ENCODE data around the gene GGN.
"Not testable (repeated sequence)": the region's sequence is repeated elsewhere in the genome, so short reads cannot be mapped to it uniquely, and the experiment has no call there.

Gene GGN

DNA sequence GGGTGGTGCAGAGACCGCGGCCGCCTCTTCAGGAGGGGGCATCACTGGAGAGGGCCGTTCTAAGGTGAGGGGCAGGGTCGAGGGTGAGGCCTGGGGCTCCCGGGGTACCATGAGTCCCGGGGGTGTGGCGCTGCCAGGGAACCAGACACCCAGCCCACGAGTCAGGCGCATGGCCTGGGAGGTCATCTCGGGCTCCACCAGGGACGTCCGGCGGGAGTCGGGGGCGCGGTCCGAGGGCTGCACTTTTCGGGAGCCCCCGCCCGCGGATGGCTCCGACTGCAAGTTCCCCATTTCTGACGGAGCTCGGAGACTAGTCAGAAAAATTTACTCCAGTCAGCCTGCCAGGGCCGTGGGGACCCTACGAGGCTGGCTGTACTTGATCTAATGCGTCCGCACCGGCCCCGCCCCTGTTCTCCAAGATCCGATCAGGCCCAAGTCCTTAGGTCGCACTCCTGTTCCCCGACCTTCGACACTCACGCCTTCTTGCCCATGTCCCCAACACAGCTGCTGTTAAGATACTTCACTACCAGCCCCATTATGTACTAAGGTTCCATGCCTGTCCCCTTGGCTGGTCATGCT lies 774 bp downstream of the GGN start:
- DNase-seq (ENCODE audit: low read depth in 2 of 2) = no peak

GRCh38 chr19:38386300-38386970 lies 1.4 kb downstream of the GGN start:
- DNase-seq (ENCODE audit: low read depth in 2 of 2) = no peak

DNA sequence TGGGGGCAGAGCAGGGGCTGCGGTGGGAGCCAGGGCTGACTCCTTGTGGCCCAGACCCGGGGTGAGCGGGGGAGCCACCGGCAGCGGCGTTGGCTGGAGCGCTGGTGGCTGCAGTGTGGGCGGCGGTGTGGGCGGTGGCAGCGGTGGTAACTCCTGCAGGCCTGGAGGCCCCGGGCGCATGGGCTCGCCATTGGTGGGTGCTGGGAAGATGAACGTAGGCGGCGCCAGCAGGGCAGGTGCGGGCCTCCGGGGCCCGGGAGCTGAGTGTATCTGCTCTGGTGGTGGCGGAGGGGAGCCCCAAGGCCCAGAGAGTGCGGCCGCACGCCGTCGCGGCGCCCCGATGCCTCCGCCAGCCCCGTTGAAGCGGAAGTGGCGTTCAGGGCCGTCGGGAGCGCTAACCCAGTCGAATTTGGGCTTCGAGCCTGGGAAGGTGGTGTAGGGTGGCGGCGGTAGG lies 2.0 kb downstream of the GGN start:
- DNase-seq (ENCODE audit: low read depth in 2 of 2) = no peak

DNA sequence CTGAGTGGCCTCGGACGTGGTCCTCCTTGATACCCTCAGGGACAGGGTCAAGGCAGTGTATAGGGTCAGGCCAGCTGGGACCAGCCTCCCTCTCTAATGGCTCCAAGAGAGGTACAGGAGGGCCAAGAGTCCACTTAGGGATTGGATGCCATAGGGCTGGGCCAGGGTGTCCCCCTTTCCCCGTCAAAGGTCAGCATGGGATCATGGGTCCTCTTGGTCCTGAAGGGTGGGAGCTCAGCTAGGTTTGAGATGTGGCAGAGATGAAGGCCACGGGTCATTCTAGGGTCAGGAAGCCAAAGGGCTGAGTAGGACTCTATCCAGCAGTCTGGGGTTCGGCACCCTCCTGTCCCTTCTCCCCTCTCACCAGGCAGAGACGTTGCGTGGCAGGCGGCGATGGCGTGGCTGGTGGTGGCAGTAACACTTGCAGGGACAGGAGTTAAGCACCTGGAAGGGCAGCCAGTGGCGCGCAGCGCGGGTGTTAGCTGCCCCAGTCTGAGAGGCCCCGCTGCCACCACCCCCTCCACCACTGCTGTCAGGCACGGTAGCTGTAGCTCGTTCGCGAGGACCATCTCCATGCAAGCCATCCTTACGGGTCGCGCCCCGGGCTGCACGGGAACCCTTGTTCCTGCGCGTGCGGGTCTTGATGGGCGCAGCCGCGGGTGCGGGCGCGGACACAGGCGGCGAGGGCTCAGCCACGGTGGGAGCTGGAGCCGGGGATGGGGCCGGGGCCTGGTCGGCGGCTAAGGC lies 2.6 kb downstream of the GGN start:
- DNase-seq (ENCODE audit: low read depth in 2 of 2) = no peak

GRCh38 chr19:38384209-38385027 lies 3.4 kb downstream of the GGN start:
- DNase-seq (ENCODE audit: low read depth in 2 of 2) = no peak

DNA sequence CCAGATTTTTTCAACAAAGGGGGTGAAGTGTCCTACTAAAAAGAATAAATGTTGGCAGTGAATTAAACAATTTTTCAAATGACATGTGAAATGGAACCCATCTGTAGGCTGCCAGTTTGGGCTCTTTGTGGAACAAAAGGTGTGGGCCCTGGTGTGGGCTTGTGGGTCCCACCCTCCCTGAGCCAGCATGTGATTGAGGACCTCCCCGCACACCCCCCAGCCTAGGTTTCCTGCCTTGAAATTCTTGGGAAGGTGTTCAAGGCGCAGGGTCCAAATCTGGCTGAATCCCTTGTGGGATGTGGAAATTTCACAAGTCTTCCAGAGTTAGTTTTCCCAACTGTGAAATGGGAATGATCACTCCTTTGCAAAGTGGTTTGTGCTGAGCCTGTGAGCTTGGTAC lies 4.1 kb downstream of the GGN start:
- no peak for DNase-seq (ENCODE audit: low read depth in 2 of 2)

GRCh38 chr19:38383184-38383583 lies 4.7 kb downstream of the GGN start:
- DNase-seq (ENCODE audit: low read depth in 2 of 2) = no peak

- no peak for DNase-seq (ENCODE audit: low read depth in 2 of 2)
Measured at GRCh38 chr19:38381138-38381537, 6.7 kb downstream of the GGN start.

DNA sequence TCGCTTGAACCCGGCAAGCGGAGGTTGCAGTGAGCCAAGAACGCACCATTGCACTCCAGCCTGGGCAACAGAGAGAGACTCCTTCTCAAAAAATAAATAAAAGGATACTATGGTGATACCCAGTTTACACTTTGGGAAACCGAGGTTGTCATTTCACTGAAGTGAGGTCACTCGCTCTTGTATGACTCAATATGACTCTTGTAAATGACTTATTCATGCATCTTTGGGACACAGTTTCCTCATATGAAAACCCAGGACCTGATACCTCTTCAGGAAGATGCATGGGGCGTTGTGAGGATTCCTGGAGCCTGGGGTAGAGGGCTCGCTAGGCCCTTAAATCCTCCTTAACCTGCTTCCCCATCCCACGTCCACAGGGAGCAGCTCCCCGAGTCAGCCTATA lies 9.0 kb downstream of the GGN start:
- no peak for DNase-seq (ENCODE audit: low read depth in 2 of 2)

DNA sequence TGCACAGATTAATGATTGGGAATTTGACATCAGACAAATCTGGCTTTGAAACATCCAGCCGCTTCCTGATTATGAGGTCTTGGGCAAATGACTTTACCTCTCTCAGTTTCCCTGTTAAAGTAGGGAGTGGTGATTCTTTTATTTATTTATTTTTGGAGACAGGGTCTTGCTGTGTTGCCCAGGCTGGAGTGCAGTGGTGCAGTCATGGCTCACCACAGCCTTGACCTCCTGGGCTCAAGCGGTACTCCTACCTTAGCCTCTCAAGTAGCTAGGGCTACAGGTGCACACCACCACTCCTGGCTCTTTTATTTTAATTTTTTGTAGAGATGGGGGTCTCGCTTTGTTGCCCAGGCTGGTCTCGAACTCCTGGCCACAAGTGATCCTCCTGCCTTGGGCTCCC lies 10.8 kb downstream of the GGN start:
- DNase-seq (ENCODE audit: low read depth in 2 of 2) = no peak

DNA sequence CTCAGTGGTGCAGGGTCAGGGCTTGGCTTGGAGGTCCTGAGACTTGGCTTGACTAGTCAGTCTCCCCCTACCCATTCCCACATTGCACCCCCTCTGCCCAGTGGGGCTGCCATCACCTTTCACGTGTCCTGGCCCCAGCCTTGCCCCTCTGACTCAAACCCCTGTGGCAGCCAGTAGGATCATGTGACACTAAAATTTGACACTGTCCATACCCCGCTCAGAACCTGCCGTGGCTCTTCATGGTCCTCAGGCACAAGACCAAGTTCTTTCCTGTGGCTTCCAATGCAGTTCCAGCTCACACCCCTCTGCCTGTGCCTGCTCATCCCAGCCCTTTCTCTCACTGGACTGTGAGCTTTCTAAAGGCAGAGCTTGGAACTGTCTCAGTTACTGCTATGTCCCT lies 11.3 kb downstream of the GGN start:
- DNase-seq (ENCODE audit: low read depth in 2 of 2) = no peak

GRCh38 chr19:38375748-38376147 lies 12.1 kb downstream of the GGN start:
- no peak for DNase-seq (ENCODE audit: low read depth in 2 of 2)

DNA sequence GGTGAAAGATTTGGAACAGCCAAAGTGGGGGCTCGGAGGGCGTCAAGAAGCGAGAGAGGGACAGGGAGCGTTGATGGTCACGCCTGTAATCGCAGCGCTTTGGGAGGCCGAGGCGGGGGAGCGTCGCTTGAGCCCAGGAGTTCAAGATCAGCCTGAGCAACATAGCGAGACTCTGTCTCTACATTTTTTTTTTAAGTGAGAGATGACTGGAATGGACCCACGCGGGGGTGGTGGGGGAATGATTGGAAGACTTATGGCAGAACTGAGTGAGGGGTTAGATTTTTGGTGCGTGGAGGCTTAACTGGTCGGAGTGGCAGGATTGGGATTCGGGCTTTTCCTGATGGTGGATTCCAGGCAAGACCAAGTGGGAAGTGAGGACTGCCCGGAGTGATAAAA lies 12.7 kb downstream of the GGN start:
- DNase-seq (ENCODE audit: low read depth in 2 of 2) = no peak

GRCh38 chr19:38374332-38375097 lies 13.3 kb downstream of the GGN start, which contains the start of gene PSMD8:
TSS of gene PSMD8 (plus strand) at chr19:38374571. CDS start at chr19:38374602, 31 bp downstream.
- DNase-seq (ENCODE audit: low read depth in 2 of 2) = peak; percentile 94 to 95

DNA sequence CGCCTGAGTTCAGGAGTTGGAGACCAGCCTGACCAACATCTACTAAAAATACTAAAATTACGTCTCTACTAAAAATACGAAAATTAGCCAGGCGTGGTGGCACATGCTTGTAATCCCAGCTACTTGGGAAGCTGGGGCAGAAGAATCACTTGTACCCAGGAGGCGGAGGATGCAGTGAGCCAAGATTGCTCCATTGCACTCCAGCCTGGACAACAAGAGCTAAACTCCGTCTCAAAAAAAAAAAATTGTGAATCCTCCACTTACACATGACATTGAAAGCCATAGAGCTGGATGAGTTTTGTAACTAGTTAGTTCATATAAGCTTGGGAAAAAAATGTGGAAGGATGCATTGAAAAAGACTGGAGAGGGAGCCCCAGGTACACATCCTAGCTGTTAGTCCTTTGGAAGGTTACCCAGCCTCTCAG lies 13.9 kb downstream of the GGN start:
- no peak for DNase-seq (ENCODE audit: low read depth in 2 of 2)

DNA sequence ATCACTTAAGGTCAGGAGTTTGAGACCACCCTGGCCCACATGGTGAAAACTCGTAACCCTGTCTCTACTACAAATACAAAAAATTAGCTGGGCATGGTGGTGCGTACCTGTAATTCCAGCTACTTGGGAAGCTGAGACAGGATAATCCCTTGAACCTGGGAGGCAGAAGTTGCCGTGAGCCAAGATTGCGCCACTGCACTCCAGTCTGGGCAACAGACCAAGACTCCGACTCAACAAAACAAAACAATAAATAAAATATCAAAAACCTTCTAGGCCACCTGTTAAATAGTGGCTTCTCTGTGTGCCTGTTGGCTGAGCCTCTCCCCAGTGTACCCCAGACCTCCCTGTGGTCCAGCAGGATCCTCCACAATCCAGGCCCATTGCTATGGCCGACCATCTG lies 16.8 kb downstream of the GGN start:
- DNase-seq (ENCODE audit: low read depth in 2 of 2) = no peak

DNA sequence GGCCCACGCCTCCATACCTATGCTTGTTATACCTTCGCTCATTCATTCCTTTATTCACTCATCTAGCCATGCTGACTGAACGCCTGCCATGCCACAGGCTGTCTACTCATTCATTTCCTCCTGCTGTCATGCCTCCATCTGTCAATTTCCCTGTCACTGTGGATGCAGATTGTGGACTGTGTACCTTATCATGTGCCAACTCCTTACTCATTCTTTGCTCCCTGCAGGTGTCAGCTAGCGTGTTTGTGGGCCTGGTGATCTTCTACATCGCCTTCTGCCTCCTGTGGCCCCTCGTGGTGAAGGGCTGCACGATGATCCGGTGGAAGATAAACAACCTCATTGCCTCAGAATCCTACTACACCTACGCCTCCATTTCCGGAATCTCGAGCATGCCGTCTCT lies 17.5 kb downstream of the GGN start:
- no peak for DNase-seq (ENCODE audit: low read depth in 2 of 2)

GRCh38 chr19:38369584-38369983 lies 18.2 kb downstream of the GGN start:
- DNase-seq (ENCODE audit: low read depth in 2 of 2) = no peak

DNA sequence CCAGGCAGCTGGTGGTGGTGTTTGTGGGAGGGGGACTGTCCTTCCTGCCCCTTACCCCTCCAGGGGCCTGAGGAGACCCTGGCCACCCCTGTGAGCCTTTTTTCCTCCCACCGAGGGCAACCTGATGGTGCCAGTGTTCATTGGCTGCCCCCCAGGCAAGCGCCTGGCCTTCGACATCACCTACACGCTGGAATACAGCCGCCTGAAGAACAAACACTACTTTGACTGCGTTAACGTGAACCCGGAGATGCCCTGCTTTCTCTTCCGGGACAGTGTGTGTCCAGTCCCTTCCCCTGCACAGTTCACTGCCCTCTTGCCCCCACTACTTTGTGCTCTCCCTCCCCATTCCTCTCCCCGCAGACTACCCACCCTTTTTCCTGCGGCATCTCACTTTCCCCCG lies 20.8 kb downstream of the GGN start:
- no peak for DNase-seq (ENCODE audit: low read depth in 2 of 2)

DNA sequence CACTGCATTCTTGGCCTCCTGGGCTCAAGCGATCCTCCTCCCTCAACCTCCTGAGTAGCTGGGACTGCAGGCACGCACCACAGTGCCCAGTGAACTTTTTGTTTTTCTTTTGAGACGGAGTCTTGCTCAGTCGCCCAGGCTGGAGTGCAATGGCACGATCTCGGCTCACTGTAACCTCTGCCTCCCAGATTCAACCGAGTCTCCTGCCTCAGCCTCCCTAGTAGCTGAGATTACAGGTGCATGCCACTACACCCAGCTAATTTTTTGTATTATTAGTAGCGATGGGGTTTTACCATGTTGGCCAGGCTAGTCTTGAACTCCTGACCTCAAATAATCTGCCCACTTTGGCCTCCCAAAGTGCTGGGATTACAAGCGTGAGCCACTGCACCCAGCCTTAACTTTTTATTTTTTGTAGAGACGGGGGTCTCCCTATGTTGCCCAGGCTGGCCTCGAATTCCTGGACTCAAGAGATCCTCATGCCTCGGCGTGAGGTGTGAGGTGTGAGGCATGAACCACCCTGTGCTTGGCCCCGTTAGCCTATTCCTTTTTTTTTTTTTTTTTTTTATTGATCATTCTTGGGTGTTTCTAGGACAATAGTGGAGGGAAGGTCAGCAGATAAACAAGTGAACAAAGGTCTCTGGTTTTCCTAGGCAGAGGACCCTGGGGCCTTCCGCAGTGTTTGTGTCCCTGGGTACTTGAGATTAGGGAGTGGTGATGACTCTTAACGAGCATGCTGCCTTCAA lies 24.7 kb downstream of the GGN start:
- not testable (repeated sequence) for DNase-seq (ENCODE audit: low read depth in 2 of 2)

Data from activated CD4-positive, alpha-beta T cell treated with anti-CD3 and anti-CD28 coated beads for 24 hours (primary cell).